NCI-H2227 (cell line): ENCODE data around the gene RPL36.

ENCODE experiments used
- DNase-seq: peaks from one replicate; lab custom pipeline; 2025; ENCODE audit not compliant: unreplicated experiment; lab: John Stamatoyannopoulos, UW

RPL36 gene

DNA sequence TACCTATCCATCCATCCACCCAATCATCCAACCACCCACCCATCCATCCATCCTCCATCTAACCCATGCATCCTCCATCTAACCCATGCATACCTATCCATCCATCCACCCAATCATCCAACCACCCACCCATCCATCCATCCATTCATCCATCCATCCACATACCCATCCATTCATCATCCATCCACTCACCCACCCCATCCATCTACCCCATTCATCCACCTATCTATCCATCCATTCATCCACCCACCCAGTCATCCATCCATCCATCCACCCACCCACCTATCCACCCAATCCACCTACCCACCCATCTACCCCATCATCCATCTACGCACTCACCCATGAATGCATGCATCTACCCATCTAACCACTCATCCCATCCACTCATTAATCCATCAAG lies 16.3 kb upstream of the RPL36 start:
- no peak for DNase-seq

DNA sequence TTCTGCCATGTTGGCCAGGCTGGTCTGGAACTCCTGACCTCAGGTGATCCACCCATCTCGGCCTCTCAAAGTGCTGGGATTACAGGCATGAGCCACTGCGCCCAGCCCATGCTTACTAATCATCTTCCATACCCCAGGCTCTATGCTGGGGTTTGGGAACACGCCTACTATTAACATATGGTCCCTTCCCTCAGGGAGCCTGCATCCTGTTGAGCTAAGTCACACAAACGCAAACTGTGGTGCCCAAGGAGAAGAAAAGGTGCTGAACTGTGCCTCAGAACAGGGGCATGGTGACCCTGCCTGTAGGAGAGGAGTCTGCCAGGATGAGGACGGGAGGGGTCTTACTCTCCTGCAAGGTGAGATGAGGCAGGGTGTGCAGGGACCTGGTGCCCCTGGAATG lies 15.4 kb upstream of the RPL36 start:
- no peak for DNase-seq

DNA sequence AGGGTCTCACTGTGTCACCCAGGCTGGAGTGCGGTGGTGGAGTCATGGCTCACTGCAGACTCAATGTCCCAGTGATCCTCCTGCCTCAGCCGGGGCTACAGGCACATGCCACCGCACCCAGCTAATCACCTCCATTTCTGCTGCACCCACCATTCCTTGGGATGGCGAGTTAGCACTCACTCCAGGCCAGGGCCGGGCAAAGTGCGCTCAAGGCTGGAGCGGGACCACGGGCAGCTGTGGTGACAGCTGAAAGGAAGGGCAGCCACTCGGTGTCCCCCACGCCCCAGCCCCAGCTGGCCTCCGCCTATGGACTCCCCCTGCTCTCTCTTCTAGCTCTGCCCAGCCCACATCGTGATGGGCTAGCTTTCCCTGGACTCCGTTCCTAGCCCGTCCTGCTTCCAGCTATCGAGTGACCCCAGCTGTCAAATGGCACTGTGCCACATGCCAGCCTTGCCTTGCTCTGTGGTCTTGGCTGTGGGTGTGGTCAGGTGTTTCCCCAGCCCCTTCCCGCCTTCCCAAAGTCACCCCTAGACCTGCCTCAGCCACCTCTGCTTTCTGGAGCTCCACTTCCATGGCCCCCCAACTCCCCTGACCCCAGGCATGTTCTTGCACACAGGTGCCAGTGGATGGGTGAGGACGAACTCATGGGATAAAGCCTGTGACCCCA lies 13.9 kb upstream of the RPL36 start:
- no peak for DNase-seq

DNA sequence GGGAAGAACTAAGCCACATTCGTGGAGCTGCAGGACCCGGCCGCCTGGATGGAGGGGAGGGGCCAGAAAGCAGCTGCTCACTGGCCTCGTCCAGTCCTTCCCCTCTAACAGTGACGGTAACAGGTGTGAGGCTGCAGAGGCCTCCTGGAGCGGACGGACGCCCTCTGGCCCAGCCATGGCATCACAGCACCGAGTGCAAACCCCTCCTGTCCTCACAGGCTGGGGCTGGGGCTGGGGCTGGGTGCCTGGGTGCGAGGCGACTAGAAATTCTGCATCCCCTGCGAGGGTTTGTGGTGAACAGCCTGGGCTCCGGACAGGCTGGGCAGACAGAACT lies 13.4 kb upstream of the RPL36 start:
- DNase-seq, result no peak

DNA sequence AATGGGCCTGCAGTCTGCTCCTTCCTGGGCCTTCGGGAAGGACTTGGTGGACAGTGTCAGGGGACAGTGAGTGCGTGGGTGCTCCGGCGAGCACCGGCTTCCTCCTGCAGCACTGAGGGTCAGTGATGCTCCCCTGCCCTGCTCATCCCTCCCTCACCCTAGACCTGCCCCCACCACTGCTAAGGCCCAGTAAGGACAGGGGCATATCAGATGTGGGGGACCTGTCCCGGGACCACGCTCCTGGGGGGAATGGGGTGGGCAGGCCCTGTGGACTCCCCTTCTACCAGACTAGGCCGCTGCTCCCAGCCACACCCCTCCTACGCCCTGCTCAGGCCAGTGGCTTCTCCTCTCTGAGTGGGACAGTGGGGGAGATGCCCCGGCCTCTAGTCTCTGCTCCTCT lies 13.0 kb upstream of the RPL36 start:
- no peak for DNase-seq

DNA sequence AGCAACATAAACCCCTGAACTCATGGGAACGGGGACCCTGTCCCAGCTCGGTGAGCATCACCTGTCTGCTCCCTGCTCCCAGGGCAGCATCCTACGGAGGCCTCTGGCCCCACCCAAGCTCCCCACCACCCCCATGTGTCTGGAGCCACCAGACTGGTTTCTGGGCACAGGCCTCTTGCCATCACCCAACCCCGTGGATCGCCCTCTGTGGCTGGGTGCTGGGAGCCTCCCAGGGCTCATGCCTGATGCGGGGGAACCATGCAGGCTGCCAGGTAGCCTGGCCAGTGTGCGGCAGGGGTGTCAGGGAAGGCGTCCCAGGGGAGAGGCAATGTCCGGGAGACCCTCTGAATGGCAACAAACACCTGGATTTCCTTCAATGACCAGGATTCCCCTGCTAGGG lies 12.5 kb upstream of the RPL36 start:
- DNase-seq, result no peak

DNA sequence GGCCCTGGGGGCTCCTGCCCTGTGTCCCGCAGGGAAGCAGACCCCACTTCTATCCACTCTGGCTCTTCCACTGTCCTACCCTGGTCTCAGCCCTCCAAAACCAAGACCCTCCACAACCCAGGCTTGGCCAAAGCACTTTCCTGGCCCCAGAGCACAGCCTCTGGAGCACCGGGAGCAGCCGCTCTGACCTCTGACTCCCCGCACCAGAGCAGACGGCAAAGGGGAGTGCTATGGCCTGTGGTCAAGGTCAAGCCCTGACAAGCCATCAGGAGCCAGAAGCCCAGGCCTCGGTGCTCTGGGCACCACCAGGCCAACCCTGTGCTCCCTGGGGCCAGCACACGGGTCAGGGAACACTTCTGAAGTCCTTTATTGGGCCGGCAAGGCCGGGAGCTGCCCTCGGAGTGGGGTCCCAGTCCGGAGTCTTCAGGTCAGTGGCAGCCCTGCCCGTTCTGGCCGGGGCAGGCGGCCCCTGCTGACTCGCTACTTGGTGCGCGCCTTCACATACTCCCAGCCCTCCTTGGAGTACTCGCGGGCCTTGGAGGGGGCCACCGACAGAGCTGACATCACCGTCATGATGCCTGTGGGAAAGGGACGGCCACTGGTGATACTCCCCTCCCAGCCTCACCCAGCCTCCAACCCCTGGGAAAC lies 11.9 kb upstream of the RPL36 start:
- DNase-seq, result no peak

DNA sequence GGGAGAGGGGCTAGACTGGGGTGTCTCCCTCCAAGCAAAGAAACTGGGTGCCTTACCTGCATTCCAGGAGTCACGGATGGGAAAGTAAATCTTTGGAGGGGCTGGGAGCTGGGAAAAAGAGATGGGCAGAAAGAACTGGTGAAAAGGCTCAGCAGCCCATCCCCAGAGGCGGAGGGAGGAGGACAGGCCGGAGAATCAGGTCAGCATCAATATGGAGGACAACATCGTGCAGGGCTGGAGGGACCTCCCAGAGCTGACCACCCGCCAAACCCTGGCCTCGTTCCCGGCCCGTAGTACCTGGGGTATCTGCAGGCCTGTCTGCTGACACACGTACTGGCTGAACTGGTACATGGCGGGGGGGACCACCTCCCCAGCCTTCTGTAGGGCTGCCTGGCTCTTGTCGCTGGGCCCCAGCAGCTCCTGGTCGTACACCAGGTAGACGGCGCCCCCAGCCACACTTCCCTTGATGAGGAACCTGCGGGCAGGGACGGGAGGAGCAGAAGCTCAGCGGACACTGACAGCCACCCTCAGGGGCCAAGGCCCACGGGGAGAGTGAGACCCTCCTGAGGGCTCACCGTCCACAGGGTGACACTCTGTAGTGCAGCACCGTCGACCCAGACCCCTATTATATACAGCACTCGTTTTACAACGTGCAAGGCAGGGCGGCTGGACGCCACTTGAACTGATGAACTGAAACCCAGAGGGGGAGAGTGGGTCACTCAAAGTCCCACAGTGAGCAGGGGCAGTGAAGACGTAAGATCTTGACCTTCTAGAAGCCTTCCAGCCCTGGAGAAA lies 10.6 kb upstream of the RPL36 start:
- no peak for DNase-seq

DNA sequence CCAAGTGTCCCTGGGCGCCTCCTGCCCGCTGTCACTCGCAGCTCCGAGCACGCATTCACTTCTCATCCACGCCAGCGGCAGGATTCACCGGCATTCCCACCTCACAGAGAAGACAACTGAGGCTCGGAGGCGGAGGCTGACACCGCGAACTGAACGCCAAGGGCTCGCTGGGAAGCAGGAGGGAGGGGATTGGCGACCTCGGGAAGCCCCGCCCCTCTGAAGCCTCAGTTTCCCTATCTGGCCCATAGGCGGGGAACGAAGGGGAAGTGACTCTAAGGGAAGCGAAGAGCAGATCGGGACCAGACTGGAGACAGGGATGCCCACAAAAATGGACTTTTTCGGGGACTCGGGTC lies 10.0 kb upstream of the RPL36 start:
- no peak for DNase-seq

DNA sequence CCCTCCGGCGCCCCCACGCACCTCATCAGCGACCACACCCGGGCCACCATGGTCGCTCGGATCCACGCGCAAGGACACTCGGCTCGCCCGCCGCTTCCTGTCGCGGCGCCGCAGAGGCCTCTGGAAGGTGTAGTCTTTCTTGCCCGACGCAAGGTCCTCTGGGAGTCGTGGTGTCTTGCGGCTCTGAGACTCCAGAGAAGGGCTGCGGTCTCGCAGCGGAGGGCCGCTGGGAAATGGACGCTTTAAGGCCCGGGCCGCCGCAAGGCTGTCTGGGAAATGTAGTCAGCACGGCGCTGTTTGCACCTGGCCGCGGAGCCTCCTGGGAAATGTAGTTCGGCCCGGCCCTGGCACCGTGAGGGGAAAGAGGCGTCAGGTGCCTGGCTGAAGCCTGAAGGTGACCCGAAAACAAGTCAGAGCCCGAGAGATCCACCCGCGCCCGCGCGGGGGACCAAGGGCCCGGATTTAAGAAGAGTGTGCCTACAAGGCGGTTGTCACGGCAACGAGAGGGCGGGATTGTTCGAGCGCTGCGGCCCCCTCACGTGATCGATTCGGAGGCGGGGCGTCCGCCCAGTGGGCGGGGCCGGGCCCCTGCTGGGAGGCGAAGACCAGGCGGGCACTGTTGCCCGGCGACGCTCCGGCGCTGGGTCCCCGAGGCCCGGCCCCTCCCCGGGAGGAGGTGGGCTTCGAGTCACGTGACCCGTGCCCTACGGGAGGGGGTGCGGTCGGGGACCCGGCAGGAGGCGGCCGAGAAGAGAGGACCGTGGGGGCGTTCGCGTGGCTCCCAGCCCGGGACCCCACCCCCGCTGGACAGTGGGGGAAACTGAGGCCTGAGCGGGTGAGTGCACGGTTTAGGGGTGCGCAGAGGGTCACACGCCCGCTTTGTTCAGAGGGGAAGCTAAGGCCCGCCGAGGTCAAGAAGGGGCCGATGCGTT lies 9.4 kb upstream of the RPL36 start, which contains the start of the genes HSD11B1L and MICOS13:
Gene HSD11B1L (plus strand): TSS at position 591 of the 932 bp plus-strand sequence. CDS start 3,806 bp downstream, outside the sequence.
Gene MICOS13 (minus strand): TSS at position 80 of the 932 bp plus-strand sequence. CDS start 30 bp downstream, at position 50.
- peak; percentile 96 for DNase-seq

DNA sequence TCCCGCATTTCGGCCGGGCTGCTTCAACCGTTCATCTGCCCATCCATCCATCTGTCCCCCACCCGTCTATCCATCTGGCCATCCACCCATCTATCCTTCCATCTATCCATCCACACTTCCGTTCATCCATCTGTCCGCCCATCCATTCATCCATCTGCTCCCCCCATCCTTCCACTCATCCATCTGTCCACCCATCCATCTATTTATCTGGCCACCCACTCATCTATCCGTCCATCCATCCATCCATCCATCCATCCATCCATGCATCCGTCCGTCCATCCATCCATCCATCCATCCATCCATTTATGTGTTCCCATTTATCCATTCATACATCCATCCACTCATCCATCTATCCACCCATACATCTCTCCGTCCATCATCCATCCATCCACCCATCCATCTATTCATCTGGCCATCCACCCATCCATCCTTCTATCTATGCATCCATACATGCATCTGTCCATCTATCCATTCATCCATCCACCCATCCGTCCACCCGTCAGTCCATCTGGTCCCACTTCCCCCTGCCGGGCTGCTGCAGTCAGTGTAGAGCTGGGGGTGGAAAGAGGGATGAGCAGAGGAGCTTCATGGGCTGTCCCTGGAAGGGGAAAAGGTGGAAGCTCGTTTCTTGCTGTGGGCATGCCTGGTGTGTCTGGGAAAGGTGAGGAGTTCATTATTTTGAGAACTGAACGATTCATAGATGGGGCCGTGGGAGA lies 8.5 kb upstream of the RPL36 start:
- DNase-seq, result no peak

DNA sequence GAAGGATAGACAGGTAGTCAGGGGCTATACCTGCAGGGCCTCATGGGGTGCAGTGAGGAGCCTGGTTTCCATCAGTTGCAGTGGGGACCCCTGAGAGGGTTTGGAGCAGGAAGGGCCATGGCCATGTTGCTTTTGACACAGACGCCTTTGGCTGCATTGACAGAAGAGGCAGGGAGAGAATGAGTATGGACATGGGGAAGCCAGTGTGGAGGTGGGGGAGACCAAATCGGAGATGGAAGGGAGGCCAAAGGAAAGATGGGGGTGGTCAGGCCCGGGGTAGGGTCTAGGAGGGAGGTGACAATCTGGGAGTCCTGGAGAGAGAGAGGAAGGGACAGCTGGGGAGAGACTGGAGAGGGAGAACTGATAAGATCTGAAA lies 8.0 kb upstream of the RPL36 start:
- DNase-seq, result no peak

DNA sequence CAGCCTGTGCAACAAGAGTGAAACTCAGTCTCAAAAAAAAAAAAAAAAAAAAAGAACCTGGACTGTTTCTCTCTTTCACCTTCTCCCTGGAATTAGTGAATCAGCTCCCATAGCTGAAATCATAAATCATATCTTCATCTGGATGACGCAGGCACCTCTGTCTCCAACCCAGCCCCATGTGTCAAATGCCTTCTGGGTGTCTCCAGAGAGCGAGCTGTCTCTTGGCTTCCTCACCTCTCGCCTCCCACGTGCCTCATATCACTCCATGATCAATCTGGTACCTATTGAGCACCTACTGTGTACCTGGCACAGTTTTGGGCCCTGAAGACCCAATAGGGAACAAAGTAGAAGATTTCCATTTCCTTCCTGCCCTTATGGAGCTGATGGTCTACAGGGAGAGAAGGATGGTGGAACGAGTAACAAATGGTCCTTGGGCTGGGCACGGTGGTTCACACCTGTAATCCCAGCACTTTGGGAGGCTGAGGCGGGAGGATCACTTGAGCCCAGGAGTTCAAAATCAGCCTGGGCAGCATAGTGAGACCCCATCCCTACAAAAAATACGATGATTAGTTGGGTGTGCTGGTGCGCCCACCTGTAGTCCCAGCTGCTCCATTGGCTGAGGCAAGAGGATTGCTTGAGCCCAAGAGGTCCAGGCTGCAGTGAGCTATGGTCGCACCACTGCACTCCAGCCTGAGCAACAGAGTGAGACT lies 6.8 kb upstream of the RPL36 start:
- no peak for DNase-seq

DNA sequence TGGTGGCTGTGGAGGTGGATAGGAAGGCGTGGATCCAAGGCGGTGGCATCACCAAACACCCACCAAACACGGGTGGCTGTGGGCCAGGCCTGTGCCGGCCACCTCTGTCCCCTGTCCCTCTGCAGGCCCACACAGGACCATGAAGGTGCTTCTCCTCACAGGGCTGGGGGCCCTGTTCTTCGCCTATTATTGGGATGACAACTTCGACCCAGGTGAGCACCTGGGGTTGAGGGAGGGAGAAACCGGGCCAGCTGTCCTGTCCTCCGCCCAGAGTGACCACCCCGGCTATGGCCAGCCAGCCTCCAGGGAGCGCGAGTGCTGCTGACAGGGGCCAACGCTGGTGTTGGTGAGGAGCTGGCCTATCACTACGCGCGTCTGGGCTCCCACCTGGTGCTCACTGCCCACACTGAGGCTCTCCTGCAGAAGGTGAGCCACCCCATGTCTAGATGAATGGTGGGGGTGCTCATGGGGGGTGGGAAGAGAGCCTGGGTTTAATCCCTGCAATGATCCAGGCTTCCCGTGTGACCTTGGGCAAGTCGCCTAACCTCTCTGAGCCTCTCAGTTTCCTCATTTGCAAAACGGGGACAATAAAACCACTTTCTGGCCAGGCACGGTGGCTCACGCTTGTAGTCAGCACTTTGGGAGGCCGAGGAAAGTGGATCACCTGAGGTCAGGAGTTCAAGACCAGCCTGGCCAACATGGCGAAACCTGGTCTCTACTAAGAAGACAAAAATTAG lies 5.2 kb upstream of the RPL36 start:
- DNase-seq, result no peak

DNA sequence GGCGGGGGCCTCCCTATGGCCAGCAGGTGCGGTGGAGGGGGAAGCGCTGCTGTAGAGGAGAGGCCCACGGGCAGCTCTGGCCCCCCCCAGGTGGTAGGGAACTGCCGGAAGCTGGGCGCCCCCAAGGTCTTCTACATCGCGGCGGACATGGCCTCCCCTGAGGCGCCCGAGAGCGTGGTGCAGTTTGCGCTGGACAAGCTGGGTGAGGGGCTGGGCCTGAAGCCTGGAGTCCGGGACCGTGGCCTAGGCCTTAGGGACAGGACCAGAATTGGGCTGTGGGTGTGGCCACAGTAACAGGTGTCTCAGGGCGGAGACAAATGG lies 3.8 kb upstream of the RPL36 start:
- no peak for DNase-seq

DNA sequence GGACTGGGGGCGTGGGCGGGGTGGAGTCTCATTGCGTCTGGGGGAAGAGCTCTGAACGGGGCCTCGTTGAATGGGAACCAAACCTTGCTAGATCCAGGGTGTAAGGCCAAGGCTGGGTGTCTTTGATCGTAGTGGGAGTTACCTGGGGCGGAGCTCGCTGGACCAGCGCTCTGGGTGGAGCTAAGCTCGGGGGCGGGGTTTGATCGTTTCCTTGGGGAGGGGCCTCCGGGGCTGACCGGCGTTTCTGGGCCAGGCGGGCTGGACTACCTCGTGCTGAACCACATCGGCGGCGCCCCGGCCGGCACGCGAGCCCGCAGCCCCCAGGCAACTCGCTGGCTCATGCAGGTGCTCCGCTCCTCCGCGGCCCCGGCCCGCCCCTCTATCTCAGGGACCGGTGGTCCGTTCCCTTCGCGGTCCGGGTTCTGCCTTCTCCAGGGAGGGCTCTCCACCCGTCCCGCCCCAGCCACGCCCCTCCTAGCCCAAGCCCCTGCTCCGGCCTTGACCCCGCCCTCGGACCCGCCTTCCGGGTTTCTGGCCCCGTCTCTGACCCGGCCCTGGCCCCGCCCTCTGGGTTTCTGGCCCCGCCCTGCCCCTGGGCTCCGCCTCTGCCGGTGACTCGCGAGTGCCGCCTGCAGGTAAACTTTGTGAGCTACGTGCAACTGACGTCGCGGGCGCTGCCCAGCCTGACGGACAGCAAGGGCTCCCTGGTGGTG lies 3.3 kb upstream of the RPL36 start:
- no peak for DNase-seq

DNA sequence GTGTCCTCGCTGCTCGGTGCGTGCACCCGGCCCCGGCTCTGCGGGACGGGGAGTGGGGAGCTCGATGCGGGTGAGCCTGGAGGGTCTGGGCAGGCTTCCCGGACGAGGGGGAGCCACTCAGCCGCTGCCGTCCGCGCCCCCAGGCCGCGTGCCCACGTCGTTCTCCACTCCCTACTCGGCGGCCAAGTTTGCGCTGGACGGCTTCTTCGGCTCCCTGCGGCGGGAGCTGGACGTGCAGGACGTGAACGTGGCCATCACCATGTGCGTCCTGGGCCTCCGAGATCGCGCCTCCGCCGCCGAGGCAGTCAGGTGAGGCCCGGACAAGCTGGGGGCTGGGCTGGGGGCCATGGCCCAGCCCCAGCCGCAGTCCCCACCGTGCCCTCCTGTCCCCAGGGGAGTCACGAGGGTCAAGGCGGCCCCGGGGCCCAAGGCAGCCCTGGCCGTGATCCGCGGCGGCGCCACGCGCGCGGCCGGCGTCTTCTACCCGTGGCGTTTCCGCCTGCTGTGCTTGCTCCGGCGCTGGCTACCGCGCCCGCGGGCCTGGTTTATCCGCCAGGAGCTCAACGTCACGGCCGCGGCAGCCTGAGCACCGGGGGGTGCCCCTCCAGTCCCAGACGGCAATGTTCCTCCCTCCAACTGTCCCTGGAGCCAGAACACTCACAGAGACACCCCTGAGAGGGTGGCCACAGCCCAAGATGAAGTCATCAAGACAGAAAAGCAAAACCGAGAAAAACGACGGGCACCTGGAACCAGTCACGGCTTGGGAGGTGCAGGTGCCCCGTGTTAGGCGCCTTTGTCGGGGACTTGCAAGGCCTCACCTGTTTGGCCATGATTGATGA lies 2.5 kb upstream of the RPL36 start:
- DNase-seq, result no peak
